Hepatocyte (in vitro differentiated cells): ENCODE results near the gene PIK3R1.

ENCODE experiments used
- CTCF ChIP-seq: fragments of 200-600 bp; sonication (generic); IDR thresholded peaks from 2 replicates; pipeline ENCODE4 v1.5.1; 2016; ENCODE audit warnings: antibody characterized with exemption, mild to moderate bottlenecking; ENCODE audit not compliant: poor library complexity
- EZH2 ChIP-seq: fragments of 200-600 bp; sonication (generic); IDR thresholded peaks from 2 replicates; pipeline ENCODE4 v1.6.1; 2016; ENCODE audit warnings: antibody characterized with exemption, mild to moderate bottlenecking, borderline replicate concordance
- EZH2phosphoT487 ChIP-seq: fragments of 200-600 bp; sonication (generic); IDR thresholded peaks from one replicate; pipeline ENCODE4 v1.6.1; 2018; ENCODE audit warnings: antibody characterized with exemption, mild to moderate bottlenecking, low read depth, moderate library complexity; ENCODE audit not compliant: unreplicated experiment, severe bottlenecking

GRCh38 chr5:68243681-68244080 lies 28.1 kb downstream of the PIK3R1 start:
- TF ChIP-seq EZH2phosphoT487 (no peak), CTCF (no peak), EZH2 (no peak)
